Body of pancreas (tissue), 4 donors: ENCODE data around the gene SYTL5. TPM values are rescaled to one million over a fixed set of nuclear protein-coding genes. Genes with fewer than 3 reads are reported as not detected.
"Not testable (repeated sequence)": the region's sequence is repeated elsewhere in the genome, so short reads cannot be mapped to it uniquely, and the experiment has no call there.

ENCODE experiments used
- ATAC-seq: fragments of 150-250 bp; one replicate; pipeline ENCODE4 v1.9.1; 2016
- DNase-seq, 4 donors: peaks; one replicate each; pipeline ENCODE4 v3.0.0-alpha.2; 2019
- H3K27ac ChIP-seq, 4 donors: fragments of 200-600 bp; sonication (generic); 1 replicate in 3 of 4; 2 replicates in 1 of 4; pipeline versions ENCODE4 v1.5.1 to v1.6.1; 2016 to 2019; ENCODE audit warnings: mild to moderate bottlenecking in 1 of 4, mixed read lengths in 1 of 4, moderate library complexity in 1 of 4
- H3K27me3 ChIP-seq, 2 donors: fragments of 200-600 bp; sonication (generic); one replicate each; pipeline ENCODE4 v1.6.0; 2016; ENCODE audit warnings: mild to moderate bottlenecking in 1 of 2
- H3K36me3 ChIP-seq, 2 donors: fragments of 200-600 bp; sonication (generic); replicated peaks in 1 of 2; 2 replicates each; pipeline ENCODE4 v1.5.1; 2016; ENCODE audit warnings: low read depth in 2 of 2; ENCODE audit not compliant: insufficient read depth in 1 of 2
- H3K4me1 ChIP-seq: fragments of 200-600 bp; sonication (generic); one replicate; pipeline ENCODE4 v1.6.0; 2016
- H3K4me3 ChIP-seq, 2 donors: fragments of 200-600 bp; sonication (generic); 1 replicate in 1 of 2; 2 replicates in 1 of 2; pipeline ENCODE4 v1.5.1; 2016 to 2019
- H3K9me3 ChIP-seq, 3 donors: fragments of 200-600 bp; sonication (generic); 1 replicate in 2 of 3; 2 replicates in 1 of 3; pipeline ENCODE4 v1.5.1; 2016
- CTCF ChIP-seq, 7 experiments: fragments of 450-650 bp in 4 of 7; fragments of 200-600 bp in 3 of 7; sonication (generic) in 3 of 7; IDR thresholded peaks; one replicate each; pipeline ENCODE4 v1.5.1; 2016 to 2019; ENCODE audit warnings: antibody characterized with exemption in 7 of 7
- POLR2A ChIP-seq, 3 donors: fragments of 450-650 bp; IDR thresholded peaks; one replicate each; pipeline ENCODE4 v1.6.1; 2016; ENCODE audit warnings: antibody characterized with exemption in 3 of 3, mild to moderate bottlenecking in 2 of 3
- WGBS, 2 donors: methylation state at CpG; one replicate each; pipeline ENCODE4 v1.1.5; 2017; 5-methylcytosine and 5-hydroxymethylcytosine counted together
- intact Hi-C: fragments of 100-400 bp; cut with DNase I; formaldehyde crosslinking; loops from one replicate; pipeline ENCODE4 v1.15.1; 2023
- total RNA-seq, 2 donors: library from RNA; depleted of rRNA; stranded (reverse); fragments of >200 nt; gene quantifications; one replicate each; pipeline ENCODE4 v1.1.0, GENCODE V29; 2016

The SYTL5 gene
- total RNA-seq, 2 donors from 2014 or later = 5.3 to 7.3 TPM

GRCh38 chrX:37989304-37989703, 17.0 kb upstream of the SYTL5 start:
- intact Hi-C loops = no loop called here
- Histone ChIP-seq H3K27ac (no peak overlapping the region), H3K4me1 (peaks cover 18% of the 10 kb centered on the region), H3K36me3 (no peaks in the 10 kb centered on the region), H3K9me3 (no peaks in the 10 kb centered on the region), H3K27me3 (no peaks in the 10 kb centered on the region), H3K4me3 (no peak overlapping the region)
- TF ChIP-seq POLR2A (IDR thresholded peaks at IDR 0.05) = no peak
- TF ChIP-seq CTCF (IDR thresholded peaks at IDR 0.05) = no peak
- DNase-seq (no peak), ATAC-seq (no peak)

GRCh38 chrX:37991303-37991702, 15.1 kb upstream of the SYTL5 start:
- DNase-seq, H3K9me3 ChIP-seq, H3K36me3 ChIP-seq, intact Hi-C loops, H3K27ac ChIP-seq, H3K4me3 ChIP-seq, ATAC-seq, H3K27me3 ChIP-seq: not testable (repeated sequence)
- peaks cover 18% of the 10 kb centered on the region for H3K4me1 ChIP-seq
- 84 to 100% methylated on average over 1 to 5 of the region's 6 CpGs for WGBS, 2 donors

- DNase-seq = no peak
- Histone ChIP-seq H3K9me3 (no peaks in the 10 kb centered on the region), H3K27ac (no peak overlapping the region), H3K36me3 (no peaks in the 10 kb centered on the region), H3K27me3 (no peaks in the 10 kb centered on the region), H3K4me1 (peaks cover 18% of the 10 kb centered on the region), H3K4me3 (no peak overlapping the region)
- WGBS, 2 donors = 88 to 100% methylated on average over 3 of the region's 3 CpGs
- no peak for TF ChIP-seq CTCF (IDR thresholded peaks at IDR 0.05)
- no peak for TF ChIP-seq POLR2A (IDR thresholded peaks at IDR 0.05)
- no peak for ATAC-seq
- intact Hi-C loops = no loop called here
These were observed 13.2 kb upstream of the SYTL5 start for GRCh38 chrX:37993176-37993575.

GRCh38 chrX:37993837-37994619, 12.3 kb upstream of the SYTL5 start:
- no peaks in the 10 kb centered on the region for H3K36me3 ChIP-seq
- no peaks in the 10 kb centered on the region for H3K27me3 ChIP-seq
- no peaks in the 10 kb centered on the region for H3K9me3 ChIP-seq
- peaks cover 18% of the 10 kb centered on the region for H3K4me1 ChIP-seq
- no peak overlapping the region for H3K4me3 ChIP-seq
- peak overlapping the region in 3 of 4 donors; percentile 60 to 68 (median 65) for H3K27ac ChIP-seq
- WGBS, 2 donors = 12 to 45% methylated on average over 2 to 3 of the region's 7 CpGs
- TF ChIP-seq POLR2A (IDR thresholded peaks at IDR 0.05) (no peak), CTCF (IDR thresholded peaks at IDR 0.05) (peak in 3 of 7 experiments; percentile 7 to 25 (median 15))
- intact Hi-C loops = no loop called here
- peak; percentile 83 for ATAC-seq
- peak; percentile 72 to 90 (median 84) for DNase-seq

GRCh38 chrX:37995428-37995827, 10.9 kb upstream of the SYTL5 start:
- H3K27me3 ChIP-seq = no peaks in the 10 kb centered on the region
- DNase-seq (no peak), ATAC-seq (no peak)
- no peaks in the 10 kb centered on the region for H3K9me3 ChIP-seq
- H3K36me3 ChIP-seq = no peaks in the 10 kb centered on the region
- no peak overlapping the region for H3K4me3 ChIP-seq
- no CpG with 5 or more reads among the region's 1 CpG for WGBS, 2 donors
- peaks cover 18% of the 10 kb centered on the region for H3K4me1 ChIP-seq
- no peak overlapping the region for H3K27ac ChIP-seq
- no peak for TF ChIP-seq POLR2A (IDR thresholded peaks at IDR 0.05)
- TF ChIP-seq CTCF (IDR thresholded peaks at IDR 0.05) = no peak
- intact Hi-C loops = no loop called here
